GM19467 (cell line): ENCODE results near the gene CNOT1.

Experiments
- ATAC-seq: cut with Tn5 transposase; IDR thresholded peaks from one replicate; pipeline ENCODE4 v1.9.1; 2021; ENCODE audit warnings: mild to moderate bottlenecking, moderate library complexity; ENCODE audit not compliant: unreplicated experiment

CNOT1 gene

GRCh38 chr16:58488531-58488930 is 141.1 kb downstream of the CNOT1 start:
- no peak for ATAC-seq

DNA sequence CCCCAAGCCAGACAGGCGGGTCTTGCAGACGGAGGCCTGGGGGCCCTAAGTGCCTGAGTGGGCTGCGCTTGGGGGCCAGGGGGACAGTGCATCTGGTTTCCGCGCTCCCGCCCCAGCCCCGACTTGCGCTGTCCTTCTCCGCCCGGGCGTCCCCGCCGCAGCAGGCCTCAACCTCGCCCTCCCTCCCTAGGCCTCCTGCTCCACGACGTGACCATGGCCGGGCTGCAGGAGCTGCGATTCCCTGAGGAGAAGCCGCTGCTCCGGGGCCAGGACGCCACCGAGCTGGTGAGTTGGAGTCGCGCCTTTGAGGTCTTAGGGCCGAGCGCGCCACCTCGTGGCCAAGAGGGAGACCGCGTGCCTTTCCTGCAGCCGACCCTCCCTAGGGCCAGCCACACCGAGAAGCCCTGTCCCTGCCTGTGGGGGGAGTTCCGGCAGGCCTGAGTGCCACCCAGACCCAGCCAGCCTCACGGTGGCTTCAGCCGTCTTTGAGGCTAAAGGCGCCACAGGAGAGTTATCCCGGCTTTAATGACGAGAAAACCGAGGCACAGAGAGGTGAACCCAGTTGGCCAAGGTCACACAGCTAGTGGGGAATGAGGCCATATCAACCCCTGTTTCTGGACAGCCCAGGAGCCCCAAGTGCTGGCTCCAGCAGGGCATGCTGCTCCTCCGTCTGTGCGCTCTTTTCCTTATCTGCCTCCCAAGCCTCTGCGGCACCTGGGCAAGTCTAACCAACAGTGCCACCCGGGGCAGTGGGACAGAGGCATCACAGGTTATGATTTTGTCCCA is 141.9 kb downstream of the CNOT1 start:
- peak; percentile 85 for ATAC-seq

GRCh38 chr16:58485184-58485887 is 144.3 kb downstream of the CNOT1 start:
- ATAC-seq = no peak

GRCh38 chr16:58481931-58482330 is 147.7 kb downstream of the CNOT1 start:
- no peak for ATAC-seq

DNA sequence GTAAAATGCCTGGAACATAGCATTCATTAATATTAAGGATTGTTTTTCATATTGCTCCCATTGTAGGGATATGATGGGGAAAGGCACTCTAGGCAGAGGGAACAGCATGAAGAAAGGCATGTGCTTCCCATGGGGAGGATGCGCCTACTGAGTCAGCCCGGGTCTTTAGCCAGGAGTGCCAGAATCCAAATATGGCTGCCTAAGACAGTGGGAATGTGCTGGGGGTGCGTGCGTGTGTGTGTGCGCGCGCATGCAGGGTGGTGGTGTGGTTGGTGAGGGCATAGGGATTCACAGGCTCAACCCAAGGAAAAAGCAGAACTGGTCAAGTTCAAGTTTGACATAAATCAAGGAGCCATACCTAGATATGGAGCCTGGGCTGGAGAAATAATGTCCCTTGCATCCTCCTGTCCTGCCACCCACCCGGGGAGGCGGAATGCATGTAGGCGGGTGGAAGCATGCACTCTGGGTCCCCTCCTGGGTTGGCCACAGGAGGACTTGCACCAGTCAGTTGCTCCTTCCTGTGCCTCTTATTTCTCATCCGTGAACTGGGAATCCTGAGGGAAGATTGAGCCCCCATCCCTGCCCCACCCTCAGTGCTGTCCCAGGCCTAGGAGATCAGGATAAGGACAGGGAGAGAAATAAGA is 148.3 kb downstream of the CNOT1 start:
- ATAC-seq = no peak

DNA sequence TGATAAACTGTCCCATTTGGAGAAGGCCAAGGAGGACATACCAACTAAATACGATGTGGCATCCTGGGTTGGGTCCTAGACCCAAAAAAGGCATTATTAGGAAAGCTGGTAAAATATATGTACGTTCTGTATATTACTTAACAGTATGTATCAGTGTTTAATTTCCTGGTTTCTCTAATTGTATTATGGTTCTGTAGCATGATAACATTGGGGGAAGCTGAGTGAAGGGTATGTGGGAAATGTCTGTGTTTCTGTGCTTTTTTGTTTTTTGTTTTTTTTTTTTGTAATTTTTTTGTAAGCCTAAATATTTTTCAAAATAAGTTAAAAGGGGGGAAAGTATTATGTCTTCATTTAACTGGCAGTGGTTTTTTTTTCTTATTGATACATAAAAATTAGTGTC is 151.2 kb downstream of the CNOT1 start:
- ATAC-seq = no peak

DNA sequence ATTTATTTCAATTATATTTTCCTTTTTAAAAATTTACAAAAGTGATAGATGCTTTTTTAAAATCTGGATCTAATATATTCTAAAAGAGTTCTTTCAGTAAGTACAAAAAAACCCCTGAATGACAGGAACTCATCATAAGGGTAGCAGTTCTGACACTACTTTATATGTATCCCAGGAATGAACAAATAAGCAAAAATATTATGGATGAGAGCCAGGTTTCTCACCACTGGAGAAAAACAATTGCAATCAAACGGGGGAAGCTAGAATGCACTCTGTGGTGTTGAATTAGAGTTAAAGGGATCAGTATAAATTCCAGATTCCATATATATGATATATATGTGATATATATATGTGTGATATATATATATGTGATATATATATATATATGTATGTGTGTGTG is 152.8 kb downstream of the CNOT1 start:
- no peak for ATAC-seq

DNA sequence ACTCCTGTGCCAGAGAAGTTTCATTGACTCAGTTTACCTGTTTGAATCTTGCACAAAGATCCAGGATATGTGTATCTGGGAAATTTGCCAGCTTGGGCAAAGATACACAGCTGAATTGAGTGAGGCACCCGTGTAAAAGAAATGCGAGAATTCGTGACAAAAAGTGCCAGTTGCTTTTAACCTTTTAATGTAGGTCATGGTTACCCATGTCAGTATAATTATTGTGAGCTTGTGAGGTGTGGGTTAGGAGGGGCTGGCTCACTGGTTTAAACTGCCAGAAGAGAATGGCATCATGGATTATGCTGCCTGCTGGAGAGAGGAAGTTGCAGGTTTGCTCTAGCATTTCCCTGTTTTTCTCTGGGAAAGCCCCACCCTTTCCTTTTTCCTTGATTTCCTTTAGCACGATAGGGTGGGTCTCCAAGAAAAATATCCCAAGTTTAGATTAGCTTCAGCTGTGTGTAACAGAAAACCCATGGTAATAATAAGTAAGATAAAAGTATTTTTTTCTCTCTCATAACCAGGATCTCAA is 154.5 kb downstream of the CNOT1 start:
- no peak for ATAC-seq

- ATAC-seq = no peak
Observed at GRCh38 chr16:58474296-58474695, 155.3 kb downstream of the CNOT1 start.

DNA sequence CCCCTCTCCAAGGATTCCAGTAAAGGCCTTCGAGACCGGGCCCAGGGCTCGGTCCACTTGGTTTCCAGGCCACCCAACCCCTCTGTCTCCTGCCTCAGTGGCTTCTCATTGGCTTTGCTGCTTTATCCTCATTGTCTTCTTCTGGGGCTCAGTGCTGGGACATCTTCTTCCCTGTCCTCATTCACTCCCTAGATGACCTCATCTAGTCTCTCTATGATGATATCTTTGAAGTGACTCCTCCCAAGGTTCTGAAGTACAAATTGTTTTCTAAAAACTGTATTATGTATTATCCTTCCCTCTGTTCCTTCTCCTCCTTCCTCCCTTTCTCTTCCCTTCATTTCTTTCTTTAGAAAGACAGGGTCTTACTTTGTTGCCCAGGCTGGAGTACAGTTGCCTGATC is 156.8 kb downstream of the CNOT1 start:
- no peak for ATAC-seq

GRCh38 chr16:58472266-58472665 is 157.4 kb downstream of the CNOT1 start:
- ATAC-seq = no peak

GRCh38 chr16:58471209-58471975 is 158.2 kb downstream of the CNOT1 start:
- ATAC-seq = no peak
